ENCODE results near the gene FGFR1OP2.

The FGFR1OP2 gene

GRCh38 chr12:26928661-26929060 is 9.6 kb upstream of the FGFR1OP2 start:
- peaks cover 20 to 39% of the 10 kb centered on the region in 2 donors for H3K36me3 ChIP-seq (ENCODE audit: control insufficient read depth in 1 of 2, insufficient read depth in 2 of 2, low read length in 2 of 2)
- H3K4me3 ChIP-seq (ENCODE audit: low read depth in 1 of 2, low read length in 2 of 2): no peak overlapping the region
- H3K27ac ChIP-seq (ENCODE audit: low read length): no peak overlapping the region
- no peaks in the 10 kb centered on the region for H3K4me1 ChIP-seq (ENCODE audit: control insufficient read depth in 1 of 2, insufficient read depth in 2 of 2, low read length in 2 of 2)
- no peaks in the 10 kb centered on the region for H3K9me3 ChIP-seq (ENCODE audit: control insufficient read depth in 1 of 2, low read length in 2 of 2)
- H3K27me3 ChIP-seq (ENCODE audit: low read depth, low read length): no peaks in the 10 kb centered on the region

- Histone ChIP-seq H3K27ac (ENCODE audit: low read length) (no peak overlapping the region), H3K4me3 (ENCODE audit: low read depth in 1 of 2, low read length in 2 of 2) (no peak overlapping the region), H3K27me3 (ENCODE audit: low read depth, low read length) (no peaks in the 10 kb centered on the region), H3K9me3 (ENCODE audit: control insufficient read depth in 1 of 2, low read length in 2 of 2) (no peaks in the 10 kb centered on the region), H3K4me1 (ENCODE audit: control insufficient read depth in 1 of 2, insufficient read depth in 2 of 2, low read length in 2 of 2) (no peaks in the 10 kb centered on the region), H3K36me3 (ENCODE audit: control insufficient read depth in 1 of 2, insufficient read depth in 2 of 2, low read length in 2 of 2) (peaks cover 20 to 36% of the 10 kb centered on the region in 2 donors)
Observed at GRCh38 chr12:26929590-26929989, 8.7 kb upstream of the FGFR1OP2 start.

GRCh38 chr12:26935636-26936378 is 2.5 kb upstream of the FGFR1OP2 start:
- no peak overlapping the region for H3K27ac ChIP-seq (ENCODE audit: low read length)
- no peaks in the 10 kb centered on the region for H3K27me3 ChIP-seq (ENCODE audit: low read depth, low read length)

GRCh38 chr12:26936559-26937442 is 1.5 kb upstream of the FGFR1OP2 start:
- peaks cover 0 to 6% of the 10 kb centered on the region in 2 donors for H3K36me3 ChIP-seq (ENCODE audit: control insufficient read depth in 1 of 2, insufficient read depth in 2 of 2, low read length in 2 of 2)
- peak overlapping the region; percentile 79 to 99 for H3K4me3 ChIP-seq (ENCODE audit: low read depth in 1 of 2, low read length in 2 of 2)
- H3K27me3 ChIP-seq (ENCODE audit: low read depth, low read length): no peaks in the 10 kb centered on the region
- peak overlapping the region; percentile 84 for H3K27ac ChIP-seq (ENCODE audit: low read length)
- H3K4me1 ChIP-seq (ENCODE audit: control insufficient read depth in 1 of 2, insufficient read depth in 2 of 2, low read length in 2 of 2): peaks cover 10 to 45% of the 10 kb centered on the region in 2 donors
- H3K9me3 ChIP-seq (ENCODE audit: control insufficient read depth in 1 of 2, low read length in 2 of 2): no peaks in the 10 kb centered on the region

More at GRCh38 chr12:26935636-26936378, 2.5 kb upstream of the FGFR1OP2 start:
- H3K9me3 ChIP-seq (ENCODE audit: control insufficient read depth in 1 of 2, low read length in 2 of 2): no peaks in the 10 kb centered on the region
- H3K4me3 ChIP-seq (ENCODE audit: low read depth in 1 of 2, low read length in 2 of 2): peak overlapping the region in 1 of 2 donors; percentile 99
- peaks cover 10 to 35% of the 10 kb centered on the region in 2 donors for H3K4me1 ChIP-seq (ENCODE audit: control insufficient read depth in 1 of 2, insufficient read depth in 2 of 2, low read length in 2 of 2)
- peaks cover 0 to 11% of the 10 kb centered on the region in 2 donors for H3K36me3 ChIP-seq (ENCODE audit: control insufficient read depth in 1 of 2, insufficient read depth in 2 of 2, low read length in 2 of 2)

GRCh38 chr12:26937443-26937862 is 817 bp upstream of the FGFR1OP2 start:
- peak overlapping the region; percentile 84 for H3K27ac ChIP-seq (ENCODE audit: low read length)
- peak overlapping the region; percentile 79 to 99 for H3K4me3 ChIP-seq (ENCODE audit: low read depth in 1 of 2, low read length in 2 of 2)
- peaks cover 10 to 49% of the 10 kb centered on the region in 2 donors for H3K4me1 ChIP-seq (ENCODE audit: control insufficient read depth in 1 of 2, insufficient read depth in 2 of 2, low read length in 2 of 2)
- H3K27me3 ChIP-seq (ENCODE audit: low read depth, low read length): no peaks in the 10 kb centered on the region
- no peaks in the 10 kb centered on the region for H3K9me3 ChIP-seq (ENCODE audit: control insufficient read depth in 1 of 2, low read length in 2 of 2)
- H3K36me3 ChIP-seq (ENCODE audit: control insufficient read depth in 1 of 2, insufficient read depth in 2 of 2, low read length in 2 of 2): peaks cover 0 to 2% of the 10 kb centered on the region in 2 donors

- Histone ChIP-seq H3K27ac (ENCODE audit: low read length) (peak overlapping the region; percentile 84), H3K27me3 (ENCODE audit: low read depth, low read length) (no peaks in the 10 kb centered on the region), H3K9me3 (ENCODE audit: control insufficient read depth in 1 of 2, low read length in 2 of 2) (no peaks in the 10 kb centered on the region), H3K4me3 (ENCODE audit: low read depth in 1 of 2, low read length in 2 of 2) (peak overlapping the region; percentile 79 to 99), H3K36me3 (ENCODE audit: control insufficient read depth in 1 of 2, insufficient read depth in 2 of 2, low read length in 2 of 2) (no peaks in the 10 kb centered on the region), H3K4me1 (ENCODE audit: control insufficient read depth in 1 of 2, insufficient read depth in 2 of 2, low read length in 2 of 2) (peaks cover 10 to 49% of the 10 kb centered on the region in 2 donors)
Observed at GRCh38 chr12:26938701-26939062, 412 bp downstream of the FGFR1OP2 start.

GRCh38 chr12:26939192-26939832 is 1.0 kb downstream of the FGFR1OP2 start:
- Histone ChIP-seq H3K4me3 (ENCODE audit: low read depth in 1 of 2, low read length in 2 of 2) (peak overlapping the region; percentile 79 to 99), H3K27me3 (ENCODE audit: low read depth, low read length) (no peaks in the 10 kb centered on the region), H3K4me1 (ENCODE audit: control insufficient read depth in 1 of 2, insufficient read depth in 2 of 2, low read length in 2 of 2) (peaks cover 10 to 49% of the 10 kb centered on the region in 2 donors), H3K9me3 (ENCODE audit: control insufficient read depth in 1 of 2, low read length in 2 of 2) (no peaks in the 10 kb centered on the region), H3K36me3 (ENCODE audit: control insufficient read depth in 1 of 2, insufficient read depth in 2 of 2, low read length in 2 of 2) (no peaks in the 10 kb centered on the region), H3K27ac (ENCODE audit: low read length) (peak overlapping the region; percentile 84)

- no peaks in the 10 kb centered on the region for H3K36me3 ChIP-seq (ENCODE audit: control insufficient read depth in 1 of 2, insufficient read depth in 2 of 2, low read length in 2 of 2)
- H3K9me3 ChIP-seq (ENCODE audit: control insufficient read depth in 1 of 2, low read length in 2 of 2): no peaks in the 10 kb centered on the region
- H3K27me3 ChIP-seq (ENCODE audit: low read depth, low read length): no peaks in the 10 kb centered on the region
- no peak overlapping the region for H3K27ac ChIP-seq (ENCODE audit: low read length)
- H3K4me1 ChIP-seq (ENCODE audit: control insufficient read depth in 1 of 2, insufficient read depth in 2 of 2, low read length in 2 of 2): peaks cover 10 to 49% of the 10 kb centered on the region in 2 donors
- H3K4me3 ChIP-seq (ENCODE audit: low read depth in 1 of 2, low read length in 2 of 2): peak overlapping the region; percentile 79 to 99
Observed at GRCh38 chr12:26939953-26940352, 1.7 kb downstream of the FGFR1OP2 start.

GRCh38 chr12:26940516-26941214 is 2.4 kb downstream of the FGFR1OP2 start:
- peak overlapping the region in 1 of 2 donors; percentile 99 for H3K4me3 ChIP-seq (ENCODE audit: low read depth in 1 of 2, low read length in 2 of 2)
- H3K27ac ChIP-seq (ENCODE audit: low read length): peak overlapping the region; percentile 63
- H3K4me1 ChIP-seq (ENCODE audit: control insufficient read depth in 1 of 2, insufficient read depth in 2 of 2, low read length in 2 of 2): peaks cover 10 to 44% of the 10 kb centered on the region in 2 donors

GRCh38 chr12:26941215-26941594 is 2.9 kb downstream of the FGFR1OP2 start:
- H3K27me3 ChIP-seq (ENCODE audit: low read depth, low read length): no peaks in the 10 kb centered on the region
- no peaks in the 10 kb centered on the region for H3K36me3 ChIP-seq (ENCODE audit: control insufficient read depth in 1 of 2, insufficient read depth in 2 of 2, low read length in 2 of 2)
- peaks cover 6 to 38% of the 10 kb centered on the region in 2 donors for H3K4me1 ChIP-seq (ENCODE audit: control insufficient read depth in 1 of 2, insufficient read depth in 2 of 2, low read length in 2 of 2)
- peak overlapping the region; percentile 63 for H3K27ac ChIP-seq (ENCODE audit: low read length)
- H3K9me3 ChIP-seq (ENCODE audit: control insufficient read depth in 1 of 2, low read length in 2 of 2): no peaks in the 10 kb centered on the region
- no peak overlapping the region for H3K4me3 ChIP-seq (ENCODE audit: low read depth in 1 of 2, low read length in 2 of 2)

More at GRCh38 chr12:26940516-26941214, 2.4 kb downstream of the FGFR1OP2 start:
- no peaks in the 10 kb centered on the region for H3K27me3 ChIP-seq (ENCODE audit: low read depth, low read length)
- no peaks in the 10 kb centered on the region for H3K36me3 ChIP-seq (ENCODE audit: control insufficient read depth in 1 of 2, insufficient read depth in 2 of 2, low read length in 2 of 2)
- no peaks in the 10 kb centered on the region for H3K9me3 ChIP-seq (ENCODE audit: control insufficient read depth in 1 of 2, low read length in 2 of 2)
